Left cardiac atrium (tissue), 4 donors: ENCODE results near the gene INO80E. TPM values are rescaled to one million over a fixed set of nuclear protein-coding genes. Genes with fewer than 3 reads are reported as not detected.
A peak's percentile ranks its signal among the peaks of the same experiment; 100 is the strongest.
"Not testable (repeated sequence)": the region's sequence is repeated elsewhere in the genome, so short reads cannot be mapped to it uniquely, and the experiment has no call there.

Source experiments
- ATAC-seq, 2 donors: fragments of 200-7000 bp; cut with Tn5 transposase; one replicate each; pipeline ENCODE4 v1.9.1; 2020; ENCODE audit warnings: mild to moderate bottlenecking in 2 of 2, moderate library complexity in 2 of 2
- DNase-seq: peaks from one replicate; pipeline ENCODE4 v3.0.0-alpha.2; 2020
- intact Hi-C, 2 donors: fragments of 100-400 bp; cut with DNase I; formaldehyde crosslinking; loops; one replicate each; pipeline versions ENCODE4 v1.14.1 to v1.15.1; 2022 to 2023
- total RNA-seq, 2 donors: library from RNA; stranded (reverse); fragmentation: NEBNext Ultra II Directional; extraction: Animal tissue kit (Norgen Biotek cat#: 25700); gene quantifications; one replicate each; pipeline ENCODE4 v1.2.1, GENCODE V29; 2021
- donor health status: DM: no; HTN: yes; CAD: no.
- donor health status: DM: no; HTN: yes; CAD: no; lungs with severe emphysema.
- donor health status: DM: yes; HTN: yes; CAD: no.
- donor health status: Dilated cardiomyopathy.

INO80E gene
- total RNA-seq, 2 donors from 2014 or later: 33.6 to 35.9 TPM

- intact Hi-C loops: loop anchor here in 1 of 2 donors (10.0 kb wide), 1 partner anchor 154 kb away; the partner anchor contains the start of gene CDIPT
- DNase-seq (peak; percentile 1), ATAC-seq (no peak)
Observed at GRCh38 chr16:30018731-30019158, 22.7 kb downstream of the INO80E start.

DNA sequence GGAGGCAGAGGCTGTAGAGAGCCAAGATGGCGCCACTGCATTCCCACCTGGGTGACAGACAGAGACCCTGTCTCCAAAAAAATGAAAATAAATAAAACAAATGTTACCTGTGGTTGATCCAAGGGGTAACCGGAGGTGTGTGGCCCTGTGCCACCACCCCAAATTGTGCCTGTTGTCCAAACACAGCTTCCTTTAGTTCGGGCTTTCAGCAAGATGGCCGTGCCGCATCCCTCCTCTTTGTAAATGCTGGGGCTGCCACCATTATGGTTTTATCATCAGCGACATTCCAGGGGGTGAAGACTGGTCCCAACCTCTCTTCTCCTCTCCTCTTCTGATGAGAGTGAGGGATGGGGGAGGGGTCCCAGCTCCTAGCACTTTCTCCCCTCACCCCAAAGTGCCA is 26.8 kb downstream of the INO80E start, which contains the start of gene C16orf92:
Gene C16orf92 (plus strand): TSS at position 312 of the 400 bp plus-strand sequence. CDS start 143 bp downstream, outside the sequence.
- no peak for DNase-seq
- ATAC-seq: no peak
- intact Hi-C loops: loop anchor here (5.0 to 10.0 kb wide), 2 partner anchors 318 to 321 kb away; no protein-coding TSS in a partner anchor

GRCh38 chr16:30023586-30023985 is 27.5 kb downstream of the INO80E start:
- ATAC-seq: no peak
- no peak for DNase-seq
- intact Hi-C loops: loop anchor here (5.0 to 10.0 kb wide), 2 partner anchors 319 to 321 kb away; no protein-coding TSS in a partner anchor

GRCh38 chr16:30024451-30024850 is 28.4 kb downstream of the INO80E start:
- intact Hi-C loops: loop anchor here (5.0 to 10.0 kb wide), 2 partner anchors 320 to 322 kb away; no protein-coding TSS in a partner anchor
- DNase-seq: no peak
- ATAC-seq: no peak

DNA sequence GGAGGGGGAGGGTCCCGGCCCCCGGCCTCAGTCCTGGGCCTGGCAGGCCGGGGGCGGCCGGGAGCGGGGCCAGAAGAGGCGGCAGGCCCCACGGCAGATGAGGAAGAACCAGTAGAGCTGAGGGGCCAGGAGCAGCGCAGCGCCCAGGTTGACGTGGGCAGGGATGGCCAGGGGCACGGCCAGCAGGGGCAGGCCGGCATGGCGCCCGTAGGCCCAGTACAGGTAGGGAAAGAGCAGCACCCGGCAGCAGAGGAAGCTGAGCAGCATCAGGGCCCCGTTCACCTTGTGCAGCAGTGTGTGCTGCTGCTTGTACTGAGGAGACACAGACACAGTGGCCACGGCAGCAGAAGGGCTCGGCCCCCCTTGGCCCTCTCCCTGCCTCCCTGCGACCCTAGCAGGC is 29.1 kb downstream of the INO80E start:
- intact Hi-C loops: loop anchor here in 1 of 2 donors (10.0 kb wide), 1 partner anchor 320 kb away; no protein-coding TSS in a partner anchor
- DNase-seq (no peak), ATAC-seq (no peak)

DNA sequence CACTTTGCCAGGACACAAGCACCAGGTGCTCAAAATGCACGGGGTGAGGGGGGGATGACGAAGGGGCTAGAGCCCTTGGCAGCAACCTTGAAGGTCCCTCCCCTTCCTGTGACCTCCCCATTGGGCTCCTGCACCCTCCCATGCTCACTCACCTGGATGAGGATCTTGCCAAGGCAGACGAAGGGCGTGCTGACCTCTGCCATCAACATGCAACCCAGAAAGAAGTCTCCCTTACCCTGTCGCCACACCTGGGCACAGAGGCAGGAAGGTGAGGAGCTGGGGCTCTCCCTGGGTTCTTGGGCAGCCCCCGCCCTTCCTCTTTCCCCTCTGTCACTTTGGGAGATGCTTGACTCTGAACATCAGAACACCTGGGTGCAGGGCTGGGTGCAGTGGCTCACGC is 29.5 kb downstream of the INO80E start:
- no peak for ATAC-seq
- no peak for DNase-seq
- intact Hi-C loops: loop anchor here in 1 of 2 donors (10.0 kb wide), 1 partner anchor 321 kb away; no protein-coding TSS in a partner anchor

DNA sequence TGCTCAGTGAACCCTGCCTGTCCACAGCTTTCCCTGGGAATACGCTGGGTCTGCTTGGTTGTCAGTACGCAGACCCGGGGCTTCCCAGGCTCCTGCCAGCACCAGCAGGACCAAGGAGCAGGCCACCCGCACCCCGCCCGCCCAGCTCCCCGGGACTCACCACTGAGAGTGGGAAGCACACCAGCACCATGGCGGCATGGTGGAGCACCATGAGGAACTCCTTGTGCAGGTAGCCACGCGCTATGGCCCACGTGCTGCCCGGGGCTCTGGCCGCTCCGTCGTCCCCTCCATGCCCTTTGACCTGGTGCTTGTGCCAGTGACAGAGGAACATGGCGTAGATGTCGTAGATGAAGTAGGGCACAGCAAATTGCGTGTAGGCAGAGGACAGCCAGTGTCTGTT is 30.4 kb downstream of the INO80E start:
- DNase-seq (no peak), ATAC-seq (no peak)
- intact Hi-C loops: loop anchor here in 1 of 2 donors (10.0 kb wide), 1 partner anchor 322 kb away; no protein-coding TSS in a partner anchor

DNA sequence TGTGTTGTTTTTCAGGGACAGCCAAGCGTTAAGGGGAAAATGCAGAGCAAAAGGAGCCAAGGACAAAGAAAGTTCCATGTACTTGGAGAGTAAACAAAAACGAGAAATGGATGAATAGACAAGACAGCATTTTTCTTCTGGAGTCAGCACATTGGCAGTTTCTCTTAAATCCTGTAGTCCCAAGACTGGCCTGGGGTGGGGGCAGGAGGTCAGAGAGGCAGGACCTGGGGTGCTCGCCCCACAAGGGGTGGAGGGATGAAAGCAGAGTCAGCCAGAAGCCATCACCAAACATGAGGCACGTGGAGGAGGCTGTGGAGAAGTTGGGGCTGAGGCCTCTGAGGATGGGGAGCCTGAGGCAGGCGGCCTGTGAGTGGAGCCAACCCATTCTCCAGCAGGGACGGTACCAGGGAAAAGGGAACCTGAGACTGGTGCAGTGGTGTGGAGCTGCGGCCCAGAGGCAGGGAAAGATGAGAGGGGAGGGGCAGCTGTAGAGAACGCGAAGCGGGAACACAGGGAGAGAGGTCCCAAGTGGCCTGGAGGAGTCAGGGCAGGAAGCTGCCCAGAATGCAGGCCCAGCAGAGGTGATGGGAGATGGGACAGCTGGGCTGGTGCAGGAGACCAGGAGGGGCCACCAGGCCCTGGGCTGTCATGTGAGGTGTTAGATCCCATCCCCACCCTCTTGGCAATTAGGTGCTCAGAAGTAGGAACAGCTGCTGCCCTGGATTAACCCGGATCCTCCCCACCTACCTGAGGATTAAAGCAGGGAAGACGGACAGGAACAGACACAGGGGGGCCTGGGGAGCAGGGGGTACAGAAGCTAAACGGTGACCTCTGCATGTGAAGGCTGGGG is 31.8 kb downstream of the INO80E start:
- intact Hi-C loops: loop anchor here in 1 of 2 donors (10.0 kb wide), 1 partner anchor 323 kb away; no protein-coding TSS in a partner anchor
- ATAC-seq (no peak), DNase-seq (no peak)

GRCh38 chr16:30028438-30029076 is 32.5 kb downstream of the INO80E start:
- intact Hi-C loops: loop anchor here in 1 of 2 donors (10.0 kb wide), 1 partner anchor 324 kb away; no protein-coding TSS in a partner anchor
- DNase-seq: no peak
- ATAC-seq: peak; percentile 26 to 60

DNA sequence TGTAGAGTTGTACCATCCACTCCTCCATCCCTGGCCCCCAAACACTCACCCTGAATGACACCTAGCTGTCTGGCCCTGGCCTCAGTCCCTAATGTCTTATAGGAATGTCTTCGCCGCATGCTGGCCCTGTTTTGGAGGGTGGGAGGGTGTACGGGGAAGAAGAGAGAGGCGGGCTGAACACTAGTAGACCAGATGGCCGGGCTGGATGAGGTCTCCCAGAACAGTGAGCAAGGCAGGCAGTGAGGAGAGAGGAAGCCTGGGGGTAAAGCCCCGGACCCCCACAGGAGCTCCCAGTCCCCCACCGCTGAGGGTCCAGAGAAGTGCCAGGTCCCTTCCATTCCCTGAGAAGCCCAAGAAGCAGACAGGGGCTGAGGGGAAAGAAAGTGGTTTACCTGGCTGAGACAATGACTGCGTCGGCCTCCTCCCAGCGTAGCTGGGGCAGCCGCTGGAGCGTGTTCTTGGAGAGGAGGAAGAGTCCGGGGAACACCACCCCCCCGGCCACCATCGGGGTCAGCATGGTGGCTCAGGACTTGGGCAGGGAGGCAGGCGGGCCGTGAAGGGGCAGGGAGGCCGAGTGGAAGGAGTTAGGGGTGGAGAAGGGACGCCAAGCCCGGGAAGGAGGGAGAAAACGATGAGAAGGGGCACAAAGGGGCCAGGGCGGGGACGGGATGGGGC is 34.1 kb downstream of the INO80E start:
- ATAC-seq (no peak), DNase-seq (no peak)
- intact Hi-C loops: no loop called here

DNA sequence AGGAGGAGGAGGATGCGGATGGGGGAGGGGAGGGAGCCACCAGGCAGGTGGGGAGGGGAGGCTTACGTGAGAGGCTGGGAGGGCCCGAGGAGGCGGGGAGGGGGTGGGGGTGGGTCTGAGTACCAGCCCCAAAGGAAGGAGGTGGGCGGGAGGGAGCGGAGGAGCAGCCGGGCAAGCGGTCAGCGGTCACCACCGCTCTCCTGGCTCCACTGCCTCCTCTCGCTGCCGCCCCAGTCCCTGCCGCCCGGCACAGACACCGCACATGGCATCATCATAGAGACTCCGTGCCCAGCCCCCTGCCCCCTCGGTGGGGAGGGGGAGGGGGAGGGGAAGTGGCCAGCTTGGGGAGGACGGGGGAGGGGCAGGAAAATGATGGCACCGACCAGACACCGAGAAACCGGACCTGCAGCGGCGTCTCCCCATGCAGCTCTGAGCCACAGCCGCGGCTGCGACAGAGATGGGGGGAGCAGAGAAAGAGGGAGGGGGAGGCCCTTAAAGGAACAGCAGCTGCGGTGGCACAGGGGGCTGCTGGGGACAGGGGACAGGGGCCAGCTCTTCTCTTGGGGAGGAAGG is 34.9 kb downstream of the INO80E start, which contains the start of gene TLCD3B:
Gene TLCD3B (minus strand): TSS at position 431 of the 573 bp plus-strand sequence. CDS start 744 bp downstream, outside the sequence.
- ATAC-seq: peak in 1 of 2 donors; percentile 10
- DNase-seq: no peak
- intact Hi-C loops: no loop called here

DNA sequence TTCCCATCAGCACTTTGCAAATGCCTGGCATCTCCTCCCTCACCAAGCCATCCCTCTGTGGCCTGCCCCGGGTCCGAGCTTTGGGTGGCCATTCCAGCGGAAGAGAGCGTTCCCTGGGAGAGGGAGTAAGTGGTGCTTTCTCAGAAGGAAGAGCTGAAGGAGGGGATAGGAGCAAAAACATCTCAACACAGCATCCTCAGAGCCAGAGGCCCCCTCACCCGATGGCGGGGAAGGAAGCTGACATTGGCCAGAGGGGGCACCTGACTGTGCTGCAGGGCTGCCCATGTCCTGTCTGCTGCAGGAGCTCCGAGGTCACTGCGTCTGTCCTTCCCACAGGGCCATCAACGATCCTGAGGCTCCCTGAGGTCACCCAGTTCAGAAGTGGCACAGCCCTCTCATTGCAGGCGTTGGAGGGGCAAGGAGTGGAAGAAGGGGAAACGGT is 35.5 kb downstream of the INO80E start:
- DNase-seq (no peak), ATAC-seq (no peak)
- intact Hi-C loops: no loop called here

- DNase-seq (peak; percentile 41), ATAC-seq (peak; percentile 29 to 32)
- intact Hi-C loops: no loop called here
Observed at GRCh38 chr16:30032083-30032819, 36.2 kb downstream of the INO80E start.

DNA sequence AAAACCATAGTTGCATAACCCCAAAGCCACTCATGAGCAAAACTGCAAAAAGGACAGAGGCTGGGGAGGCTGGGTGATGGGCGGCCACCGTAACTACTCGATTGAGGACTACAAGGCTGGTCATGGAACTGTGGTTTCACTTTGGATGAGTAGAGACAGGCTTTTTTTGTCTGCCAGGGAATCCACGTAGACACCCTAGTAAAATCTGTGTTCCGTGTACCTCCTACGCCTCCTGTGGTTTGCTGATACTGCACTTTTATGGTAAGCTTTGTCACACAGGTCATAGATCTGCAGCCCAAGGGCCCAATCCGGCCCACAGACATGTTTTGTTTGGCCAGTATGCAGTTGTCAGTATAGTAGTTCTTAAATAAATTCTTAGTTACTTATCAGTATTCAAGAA is 37.2 kb downstream of the INO80E start:
- DNase-seq (no peak), ATAC-seq (no peak)
- intact Hi-C loops: no loop called here

GRCh38 chr16:30040221-30040620 is 44.2 kb downstream of the INO80E start:
- intact Hi-C loops: loop anchor here in 1 of 2 donors (10.0 kb wide), 1 partner anchor 55 kb away; the partner anchor contains the start of genes TBX6 and YPEL3
- DNase-seq (no peak), ATAC-seq (no peak)

GRCh38 chr16:30040690-30041089 is 44.6 kb downstream of the INO80E start:
- DNase-seq, ATAC-seq: not testable (repeated sequence)
- intact Hi-C loops: loop anchor here in 1 of 2 donors (10.0 kb wide), 1 partner anchor 54 kb away; the partner anchor contains the start of genes TBX6 and YPEL3

- DNase-seq (no peak), ATAC-seq (no peak)
- intact Hi-C loops: loop anchor here in 1 of 2 donors (10.0 kb wide), 1 partner anchor 53 kb away; the partner anchor contains the start of genes TBX6 and YPEL3
Observed at GRCh38 chr16:30041841-30042240, 45.8 kb downstream of the INO80E start.
